HG03039 (cell line): Measurements from ENCODE around the gene FGFBP1.
"Not testable (repeated sequence)": the region's sequence is repeated elsewhere in the genome, so short reads cannot be mapped to it uniquely, and the experiment has no call there.

Experiments used
- ATAC-seq: cut with Tn5 transposase; IDR thresholded peaks from one replicate; pipeline ENCODE4 v1.9.1; 2021; ENCODE audit warnings: mild to moderate bottlenecking, moderate library complexity; ENCODE audit not compliant: unreplicated experiment

Gene FGFBP1

DNA sequence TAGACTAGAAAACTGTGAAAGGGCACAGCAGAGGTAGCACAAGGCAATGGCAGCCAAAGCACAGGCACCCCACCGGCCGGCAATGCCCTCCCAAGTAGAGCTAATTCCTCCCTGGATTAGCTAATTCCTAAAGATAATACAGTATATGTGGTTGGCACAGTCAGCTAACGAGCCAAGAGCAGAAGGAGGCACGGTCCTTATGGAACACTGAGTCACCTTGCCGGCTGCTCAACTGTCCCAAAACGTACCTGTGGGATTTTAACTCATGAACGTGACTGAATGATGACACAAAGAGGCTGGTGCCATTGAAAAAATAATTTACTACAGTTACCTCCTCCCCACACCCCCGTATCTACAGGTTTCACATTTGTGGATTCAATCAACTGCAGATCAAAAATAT, 9.1 kb upstream of the FGFBP1 start:
- ATAC-seq: no peak

DNA sequence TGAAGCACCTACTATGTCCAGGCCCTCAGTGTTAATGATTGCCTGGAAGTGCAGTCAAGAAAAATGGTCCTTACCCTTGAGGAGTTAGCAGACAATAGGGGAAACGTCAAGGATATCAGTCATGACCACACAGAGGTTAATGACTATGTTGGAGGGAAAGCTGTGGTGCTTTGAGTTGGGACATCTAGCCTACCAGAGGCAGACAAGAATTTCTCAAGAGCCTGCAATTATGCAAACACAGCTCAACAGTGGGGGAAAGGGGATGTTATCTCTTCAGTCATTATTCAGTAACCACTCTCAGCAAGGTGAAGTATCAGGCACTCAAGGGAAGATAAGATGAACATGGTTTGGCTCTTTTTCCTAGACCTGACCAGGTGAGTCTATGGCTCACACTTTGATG, 7.0 kb upstream of the FGFBP1 start:
- ATAC-seq: no peak

DNA sequence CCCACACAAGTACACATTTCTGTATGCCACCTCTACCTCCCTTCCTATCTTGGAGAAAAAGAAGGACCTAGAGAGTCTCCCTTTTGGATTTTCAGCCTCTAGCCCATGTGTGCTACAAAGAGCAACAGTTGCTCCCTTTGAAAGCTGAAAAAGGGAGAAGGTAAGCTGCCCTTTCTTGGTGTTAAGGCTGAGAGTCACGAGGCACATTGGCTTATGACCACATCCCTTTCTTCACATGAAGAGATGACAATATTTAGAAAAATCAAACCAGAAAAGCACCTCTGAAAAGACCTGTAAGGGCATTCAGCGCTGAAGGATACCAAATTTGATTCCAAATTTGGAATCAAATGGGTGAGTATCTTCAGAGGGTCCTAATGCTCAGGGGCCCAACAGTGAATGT, 6.4 kb upstream of the FGFBP1 start:
- ATAC-seq: no peak

DNA sequence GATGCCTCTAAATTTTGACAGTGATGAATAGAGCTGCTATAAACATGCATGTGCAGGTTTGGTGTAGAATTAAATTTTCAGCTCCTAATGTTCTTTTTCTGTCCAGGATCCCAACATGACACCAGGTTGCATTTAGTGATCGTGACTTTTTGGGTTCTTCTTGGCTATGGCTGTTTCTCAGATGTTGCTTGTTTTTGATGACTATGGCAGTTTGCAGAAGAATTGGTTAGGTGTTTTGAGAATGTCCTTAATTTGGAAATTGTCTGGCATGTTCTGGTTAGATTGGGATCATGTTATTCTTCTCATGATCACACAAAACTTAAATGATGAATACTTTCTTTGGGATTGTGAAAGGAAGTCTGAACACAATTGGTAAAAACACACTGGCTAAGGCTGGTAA, 3.7 kb upstream of the FGFBP1 start:
- ATAC-seq: no peak

DNA sequence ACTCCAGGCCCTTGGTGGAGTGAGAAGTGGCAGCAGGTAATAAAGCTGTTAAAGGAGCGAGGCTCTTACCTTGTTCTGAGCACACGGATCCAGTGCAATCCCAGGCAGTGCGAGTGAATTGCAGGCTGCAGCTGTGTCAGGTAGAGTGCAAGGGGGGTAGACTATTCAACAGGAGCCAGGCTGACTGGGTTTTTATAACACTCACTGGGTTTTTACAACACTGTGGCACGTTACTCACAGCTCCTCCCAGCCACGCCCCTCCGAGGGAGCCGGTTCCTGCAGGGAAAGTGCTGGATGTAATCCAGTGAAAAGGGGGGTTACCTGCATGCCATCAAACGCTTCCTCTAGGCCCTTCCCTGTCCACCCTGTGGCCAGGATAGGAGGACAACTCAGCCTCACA, 358 bp downstream of the FGFBP1 start:
- ATAC-seq: no peak

DNA sequence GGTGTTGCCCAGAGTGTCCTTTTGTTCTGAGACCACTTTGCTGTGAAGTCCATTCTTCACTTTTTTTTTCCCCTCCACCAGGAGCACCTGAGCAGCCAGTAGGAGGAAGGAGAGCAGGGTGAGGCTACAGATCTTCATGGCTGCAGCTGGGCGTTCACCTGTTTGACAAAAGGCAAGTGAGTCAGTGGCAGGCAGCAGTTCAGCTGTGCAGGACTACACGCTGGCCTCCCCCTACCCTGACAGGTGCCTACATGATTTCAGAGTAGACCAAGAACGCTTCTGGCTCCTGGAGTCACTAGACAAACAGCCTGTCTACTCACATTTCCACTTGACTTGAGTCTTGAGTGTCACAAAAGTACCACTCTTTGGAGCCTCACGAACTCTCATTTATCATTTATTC, 2.0 kb downstream of the FGFBP1 start:
- no peak for ATAC-seq

DNA sequence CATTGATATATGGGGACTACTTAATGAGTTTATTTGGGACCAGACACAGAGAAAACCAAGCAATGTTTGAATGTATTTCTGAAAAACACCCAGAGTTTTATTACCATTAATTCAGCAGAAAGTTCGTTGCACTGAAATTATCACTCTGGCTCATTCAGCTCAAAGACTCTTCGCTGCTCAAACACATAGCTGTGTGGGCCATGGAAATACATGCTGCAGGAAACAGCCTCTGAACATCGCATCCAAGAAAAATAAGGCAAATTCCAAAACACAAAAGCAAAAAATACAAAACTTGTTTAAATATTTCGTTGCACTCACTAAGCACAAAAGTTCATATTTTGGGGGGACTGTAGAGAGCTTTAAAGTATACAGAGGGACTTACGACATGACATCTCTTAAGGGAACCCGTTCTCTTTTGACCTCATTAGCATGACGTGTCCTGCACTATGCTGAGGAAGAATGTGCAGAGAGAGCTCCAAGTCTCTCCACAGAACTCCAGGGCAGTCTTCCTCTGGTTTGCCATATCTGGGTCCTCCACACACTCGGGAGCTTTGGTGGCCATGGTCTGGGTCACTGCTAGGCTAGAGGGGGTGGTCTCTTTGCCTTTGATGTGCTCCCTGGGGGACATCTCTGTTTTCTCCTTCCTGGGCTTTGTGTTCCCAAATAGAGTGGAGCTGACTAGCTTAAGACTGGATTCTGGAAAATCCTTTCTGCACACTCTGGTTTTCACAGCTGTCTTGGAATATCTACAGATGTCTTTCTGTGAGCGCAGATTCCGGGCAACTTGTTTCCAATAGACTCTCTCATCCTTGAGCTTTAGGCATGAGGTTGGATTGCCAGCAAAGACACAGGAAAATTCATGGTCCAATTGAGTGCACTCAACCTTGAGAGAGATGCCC, 2.8 kb downstream of the FGFBP1 start:
- ATAC-seq: no peak

DNA sequence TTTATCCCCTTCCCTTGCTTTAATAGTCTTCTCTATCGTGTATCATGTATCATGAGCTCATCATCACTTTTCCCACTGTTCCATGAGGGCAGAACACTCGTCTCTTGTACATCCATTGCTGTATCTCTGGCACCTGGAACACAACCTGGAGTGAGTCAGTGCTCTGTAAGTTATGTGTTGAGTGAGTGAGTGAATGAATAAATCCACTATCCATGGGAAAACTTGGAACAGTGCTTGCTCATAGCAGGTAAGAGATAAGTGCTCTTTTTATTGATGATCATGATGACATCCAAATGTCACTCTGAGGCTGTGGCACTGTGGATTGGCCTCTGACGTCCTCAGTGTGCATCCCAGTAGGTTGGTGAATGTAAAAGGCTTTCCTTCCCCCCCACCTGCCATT, 4.3 kb downstream of the FGFBP1 start:
- ATAC-seq: no peak

DNA sequence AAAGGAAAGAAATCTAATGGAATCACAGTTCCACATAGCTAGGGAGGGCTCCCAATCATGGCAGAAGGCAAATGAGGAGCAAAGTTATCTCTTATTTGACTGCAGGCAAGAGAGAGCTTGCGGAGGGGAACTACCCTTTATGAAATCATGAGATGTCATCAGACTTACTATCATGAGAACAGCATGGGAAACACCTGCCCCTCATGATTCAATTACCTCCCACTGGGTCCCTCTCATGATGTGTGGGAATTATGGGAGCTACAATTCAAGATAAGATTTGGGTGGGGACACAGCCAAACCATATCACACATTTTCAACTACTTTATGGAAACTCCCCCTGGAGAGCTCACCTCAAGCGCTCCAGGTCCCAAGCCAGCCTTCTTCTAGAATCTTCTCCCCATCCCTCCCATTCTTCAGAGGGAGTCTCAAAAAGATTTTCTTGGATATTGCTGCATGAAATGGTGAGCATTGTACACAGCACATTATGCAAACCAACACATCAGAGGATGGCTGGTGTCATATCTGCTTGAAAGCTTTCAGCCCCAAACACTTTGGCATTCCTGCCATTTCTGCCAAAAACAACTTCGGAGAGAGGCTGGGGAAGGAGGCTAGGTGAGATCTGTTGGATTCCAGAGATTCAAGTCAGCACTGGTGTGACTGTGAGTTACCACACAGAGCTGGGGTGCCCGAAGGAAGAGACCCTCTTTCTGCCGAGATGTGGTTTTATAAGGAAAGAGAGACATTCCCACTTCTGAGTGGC, 6.9 kb downstream of the FGFBP1 start:
- ATAC-seq: no peak

DNA sequence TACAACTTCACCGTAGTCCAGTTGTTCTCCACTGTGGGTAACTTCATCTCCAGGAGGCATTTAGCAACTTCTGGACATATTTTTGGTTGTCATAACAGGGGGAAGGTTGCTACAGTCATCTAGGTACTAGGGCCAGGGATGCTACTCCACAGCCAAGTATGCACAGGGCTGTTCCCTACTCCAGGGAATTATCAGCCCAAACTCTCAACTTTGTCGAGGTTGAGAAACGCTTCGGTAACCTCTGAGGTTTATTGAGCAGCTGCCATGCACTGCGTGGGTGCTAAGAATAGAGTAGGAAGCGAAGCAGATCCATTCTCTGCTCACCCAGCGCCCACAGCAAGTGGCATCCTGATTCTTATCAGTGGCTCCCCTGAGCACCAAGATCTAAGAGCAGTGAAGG, 8.2 kb downstream of the FGFBP1 start:
- no peak for ATAC-seq

DNA sequence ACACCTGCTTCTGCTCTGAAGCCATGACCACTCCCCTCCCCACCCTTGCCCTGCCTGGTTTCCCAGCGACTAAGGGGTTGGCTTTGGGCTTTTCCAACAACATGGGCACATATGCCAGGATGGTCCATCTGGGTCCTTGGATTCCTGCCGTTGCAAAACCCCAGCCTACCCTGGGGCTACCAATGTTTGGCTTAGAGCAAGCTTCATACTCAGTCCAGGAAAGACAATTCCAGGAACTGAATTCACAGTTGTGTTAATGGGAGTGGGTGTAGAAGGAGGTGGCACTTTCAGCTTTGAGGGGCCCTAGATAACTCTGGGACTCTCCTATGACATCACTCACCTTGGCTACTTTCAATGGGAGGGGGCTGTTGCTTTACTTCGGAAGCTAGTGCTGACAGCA, 9.0 kb downstream of the FGFBP1 start:
- ATAC-seq: no peak

DNA sequence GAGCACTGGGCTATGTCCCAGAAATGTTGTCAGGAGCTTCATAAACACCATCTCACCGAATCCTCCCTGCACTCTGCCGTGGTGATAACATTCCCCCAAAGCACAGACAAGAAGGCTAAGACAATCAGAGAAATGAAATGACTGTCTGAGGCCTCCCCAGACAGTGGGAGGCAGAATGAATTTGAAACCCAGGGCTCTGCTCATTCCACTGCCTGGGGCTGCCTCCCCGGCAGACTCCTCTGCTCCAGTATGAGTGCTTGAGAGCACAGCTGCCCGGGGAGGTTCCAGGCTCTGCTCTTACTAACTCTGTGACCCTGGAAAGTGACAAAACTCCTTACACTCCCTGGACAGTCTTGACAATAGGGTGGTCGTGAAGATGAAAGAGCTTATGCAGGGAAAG, 9.7 kb downstream of the FGFBP1 start:
- ATAC-seq: no peak

DNA sequence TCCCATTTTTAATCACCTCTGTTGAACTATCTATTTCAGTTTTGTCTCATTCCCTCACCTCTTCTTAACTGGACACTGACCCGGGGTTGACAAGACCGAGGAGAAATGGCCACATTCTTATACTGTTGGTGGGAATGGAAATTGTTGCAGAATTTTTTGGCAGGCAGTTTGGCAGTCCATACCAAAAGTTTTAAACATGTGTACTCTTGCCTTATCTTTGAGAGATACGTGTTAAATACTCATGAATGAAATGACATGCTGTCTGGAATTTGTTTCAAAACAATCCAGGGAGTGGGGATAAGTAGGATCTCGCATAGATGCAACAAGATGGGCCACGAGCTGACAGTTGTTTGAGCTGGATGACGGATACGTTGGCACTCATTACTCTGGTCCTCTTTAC, 12.1 kb downstream of the FGFBP1 start:
- ATAC-seq: no peak

DNA sequence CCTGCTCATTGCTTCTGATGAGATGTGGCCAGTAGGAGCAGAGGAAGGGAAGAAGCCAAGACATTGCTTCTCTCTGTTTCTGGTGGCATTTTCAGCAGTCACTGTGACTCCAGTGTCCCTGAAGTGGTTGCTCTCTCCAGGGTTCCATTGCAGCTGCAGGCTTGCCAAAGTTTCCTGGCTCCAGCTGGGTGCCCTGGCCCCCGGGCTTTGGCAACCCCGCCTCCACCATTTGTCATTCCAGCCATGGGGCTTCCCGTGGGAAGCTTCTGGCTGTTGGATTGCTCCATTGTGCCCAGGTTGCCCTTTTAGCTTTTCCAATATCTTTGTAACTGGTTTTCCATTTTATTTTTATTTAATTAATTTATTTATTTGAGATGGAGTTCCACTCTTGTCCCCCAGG, 12.7 kb downstream of the FGFBP1 start:
- no peak for ATAC-seq

DNA sequence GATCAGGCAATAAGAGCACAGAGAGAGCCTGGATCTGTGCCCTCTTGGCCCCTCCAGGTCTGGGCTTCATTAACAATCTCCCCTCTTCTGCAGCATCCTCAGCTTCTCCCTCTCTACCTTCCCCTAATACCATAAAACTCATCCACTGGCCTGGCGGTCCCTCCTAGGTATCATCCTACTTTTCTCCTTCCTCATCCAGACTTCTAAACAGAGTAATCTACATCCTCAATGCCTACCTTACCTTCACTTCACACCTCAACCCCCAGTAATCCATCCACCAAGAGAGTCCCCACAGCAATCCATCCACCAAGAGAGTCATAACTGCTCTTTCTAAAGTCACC, 17.0 kb downstream of the FGFBP1 start:
- no peak for ATAC-seq

DNA sequence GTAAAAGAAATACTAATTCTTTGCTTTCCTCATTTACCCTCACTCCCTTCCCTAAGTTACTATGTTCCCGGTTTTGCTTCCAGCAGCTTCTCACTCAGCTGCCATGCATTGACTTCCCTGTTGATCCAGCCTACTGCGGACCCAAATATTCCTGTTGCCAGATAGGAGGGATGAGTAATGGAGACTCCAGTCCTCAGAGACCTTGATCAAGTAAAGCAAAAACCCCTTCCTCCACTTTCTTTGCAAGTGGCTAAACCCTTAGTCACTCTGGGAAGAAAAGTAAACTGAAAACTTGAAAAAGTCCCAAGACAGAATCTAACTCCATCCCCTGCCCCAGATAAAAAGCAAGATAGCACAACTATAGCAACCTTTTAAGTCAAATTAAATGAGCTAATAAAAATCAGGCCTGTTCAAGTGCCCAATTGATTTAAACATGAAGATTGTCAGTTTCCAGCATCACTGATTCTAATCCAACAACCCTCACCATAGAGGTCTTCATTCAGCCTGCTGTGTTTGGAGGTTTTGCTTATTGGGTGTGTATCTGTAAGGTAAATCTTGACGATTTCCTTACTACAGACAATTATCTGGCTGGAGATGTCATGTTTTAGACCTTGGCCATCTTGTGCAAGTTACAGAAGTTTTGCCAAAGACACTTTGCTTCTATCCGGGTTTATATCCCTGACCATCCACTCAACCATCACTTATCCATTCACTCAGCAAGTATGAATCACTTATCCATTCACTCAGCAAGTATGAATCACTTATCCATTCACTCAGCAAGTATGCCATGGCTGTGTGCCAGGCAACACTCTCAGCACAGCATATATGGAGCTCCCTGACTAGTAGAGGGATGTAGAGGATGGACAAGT, 17.6 kb downstream of the FGFBP1 start:
- ATAC-seq: no peak

DNA sequence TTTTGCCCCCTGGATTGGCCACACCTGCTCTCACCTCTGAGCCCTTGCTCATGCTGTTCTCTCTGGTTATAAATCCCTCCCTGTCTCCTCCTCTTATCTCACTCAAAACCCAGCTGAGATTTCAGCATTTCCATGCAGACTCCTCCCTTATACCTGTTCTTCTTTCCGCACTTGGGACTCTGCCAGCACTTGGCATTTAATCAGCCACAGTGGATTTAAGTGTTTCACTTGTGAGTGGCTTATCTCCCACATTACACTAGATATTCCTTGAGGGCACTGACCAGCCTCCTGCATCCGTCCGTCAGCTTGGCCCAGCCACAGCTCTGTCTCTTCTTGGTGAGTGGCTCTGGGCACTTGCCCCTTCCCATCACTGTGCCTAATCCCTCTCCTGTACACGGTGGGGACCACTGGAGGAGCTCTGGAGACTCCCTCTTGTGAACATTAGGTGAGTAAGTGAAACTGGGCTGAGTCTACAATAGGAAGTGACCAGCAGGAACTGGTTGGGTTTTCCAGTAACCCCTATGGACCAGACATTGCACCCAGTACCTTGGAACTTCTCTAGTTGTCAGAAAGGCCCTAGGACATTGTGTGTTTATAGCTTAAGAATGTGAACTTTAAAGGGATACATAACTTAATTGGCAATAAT, 19.9 kb downstream of the FGFBP1 start:
- ATAC-seq: no peak

DNA sequence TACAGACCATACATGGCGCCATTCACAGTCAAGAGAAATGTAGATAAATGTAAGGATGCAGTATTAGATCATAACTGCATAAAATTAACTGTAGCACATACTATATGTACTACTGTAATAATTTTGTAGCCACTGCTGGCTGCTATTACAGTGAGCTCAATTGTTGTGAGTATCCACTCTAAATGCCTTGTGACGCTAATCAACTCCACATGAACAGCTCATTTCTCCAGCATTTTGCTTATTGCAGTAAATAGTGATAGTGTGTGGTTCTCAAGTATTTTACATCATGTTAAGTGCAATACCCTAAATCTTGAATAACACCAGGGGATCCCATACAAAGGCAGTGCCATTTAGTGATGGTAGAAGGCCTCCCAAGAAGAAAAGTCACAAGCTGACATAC, 21.2 kb downstream of the FGFBP1 start:
- no peak for ATAC-seq

DNA sequence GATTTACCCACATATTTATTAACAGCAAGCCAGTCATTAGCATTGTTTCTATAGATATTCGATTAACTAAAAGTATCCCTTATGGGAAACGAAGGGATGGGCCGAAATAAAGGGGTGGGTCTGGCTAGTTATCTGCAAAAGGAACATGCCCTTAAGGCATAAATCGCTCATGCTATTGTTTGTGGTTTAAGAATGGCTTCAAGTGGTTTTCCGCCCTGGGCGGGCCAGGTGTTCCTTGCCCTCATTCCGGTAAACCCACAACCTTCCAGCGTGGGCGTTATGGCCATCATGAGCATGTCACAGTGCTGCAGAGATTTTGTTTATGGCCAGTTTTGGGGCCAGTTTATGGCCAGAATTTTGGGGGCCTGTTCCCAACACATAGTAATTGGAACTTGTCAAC, 22.2 kb downstream of the FGFBP1 start:
- ATAC-seq: not testable (repeated sequence)

DNA sequence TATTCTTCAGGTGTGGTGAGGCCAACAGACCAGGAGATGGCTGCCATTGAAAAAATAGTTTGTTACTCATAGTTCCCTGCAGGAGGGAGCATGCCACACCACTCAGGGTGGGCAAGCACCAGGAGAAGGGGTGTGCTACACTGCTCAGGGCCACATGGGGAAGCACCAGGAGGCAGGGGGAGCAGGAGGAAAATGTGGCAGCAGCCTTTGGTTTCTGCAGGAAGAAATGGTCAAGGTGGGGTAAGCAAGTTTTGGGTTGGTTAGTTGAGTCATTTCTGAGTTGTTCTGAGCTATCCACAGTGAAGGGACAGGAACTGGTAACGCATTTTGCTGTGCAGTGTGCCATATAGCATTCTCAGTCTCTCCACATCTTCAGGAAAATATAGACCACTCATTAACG, 23.8 kb downstream of the FGFBP1 start:
- ATAC-seq: no peak

DNA sequence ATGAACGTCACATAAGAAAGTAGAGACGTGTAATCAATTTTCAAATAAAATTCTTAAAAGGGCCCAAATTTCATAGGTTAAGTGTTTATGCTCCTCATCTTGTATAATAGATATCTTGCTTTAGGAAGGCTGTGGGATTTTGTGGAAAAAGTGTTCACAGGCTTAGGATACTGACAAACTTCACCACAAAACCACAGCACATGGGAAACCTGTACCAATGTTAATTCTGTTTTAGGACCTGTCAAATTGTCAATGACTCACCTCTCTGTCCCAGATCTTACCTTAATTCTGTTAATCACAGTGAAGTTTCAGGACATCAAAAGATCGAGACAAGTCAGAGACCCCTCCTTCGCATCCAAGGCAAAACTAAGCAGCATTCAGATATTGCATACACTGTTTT, 24.2 kb downstream of the FGFBP1 start:
- ATAC-seq: no peak
